HG03280 (cell line): ENCODE data around the gene STAT4.
"Not testable (repeated sequence)": the region's sequence is repeated elsewhere in the genome, so short reads cannot be mapped to it uniquely, and the experiment has no call there.

Experiments
- ATAC-seq: cut with Tn5 transposase; IDR thresholded peaks from one replicate; pipeline ENCODE4 v1.9.1; 2021; ENCODE audit warnings: mild to moderate bottlenecking, moderate library complexity; ENCODE audit not compliant: unreplicated experiment

Gene STAT4

DNA sequence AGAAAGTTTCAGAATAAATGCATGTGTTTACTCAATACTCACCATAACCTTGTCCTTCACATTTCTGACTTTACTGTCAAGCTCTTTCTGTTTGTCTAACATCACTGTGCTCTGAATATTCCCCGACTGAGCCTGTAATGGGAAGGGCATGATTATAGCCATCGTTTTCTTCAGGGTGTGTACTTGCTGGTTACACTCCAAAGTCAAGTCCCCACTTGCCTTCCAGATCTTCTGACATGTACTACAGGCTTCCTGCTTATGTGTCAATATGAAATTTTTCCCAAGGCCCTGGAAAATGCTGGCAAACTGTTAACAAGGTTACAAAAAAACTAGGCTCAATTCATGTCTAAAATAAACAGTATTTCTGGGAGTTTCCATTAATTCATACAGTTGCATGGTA lies 149.8 kb downstream of the STAT4 start:
- ATAC-seq = no peak

DNA sequence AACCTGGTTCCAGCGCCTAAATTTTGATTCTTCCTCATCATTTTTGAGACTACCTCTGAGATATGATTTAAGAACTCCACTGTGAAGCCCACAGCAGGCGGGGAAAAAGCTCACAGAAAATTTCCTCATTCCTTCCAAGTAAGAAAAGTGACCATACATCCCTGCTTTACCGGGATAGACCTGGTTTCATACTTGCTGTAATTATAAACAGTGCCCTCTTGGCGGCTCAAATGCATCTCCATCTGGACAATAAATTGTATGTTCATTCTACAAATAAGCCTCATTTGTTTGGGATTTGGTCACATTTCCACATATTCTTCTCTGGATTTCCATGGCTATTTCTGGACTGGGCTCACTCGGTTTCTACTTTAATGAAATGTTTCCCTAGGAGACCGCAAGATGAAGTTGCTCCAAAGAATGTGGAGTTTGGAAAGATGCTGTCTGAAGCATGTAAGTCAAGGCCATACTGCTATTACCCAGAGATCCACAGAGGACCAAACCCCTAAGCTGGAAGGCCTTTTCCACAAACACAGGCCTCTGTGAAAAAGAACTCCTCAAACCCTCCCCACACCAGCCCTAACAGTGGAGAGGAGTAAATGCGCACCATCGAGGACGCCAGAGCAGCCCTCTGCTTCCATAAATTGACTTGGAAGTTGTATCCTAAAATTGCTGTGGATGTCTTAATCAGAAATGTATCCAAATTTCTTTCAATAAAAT lies 150.7 kb downstream of the STAT4 start:
- ATAC-seq = no peak

DNA sequence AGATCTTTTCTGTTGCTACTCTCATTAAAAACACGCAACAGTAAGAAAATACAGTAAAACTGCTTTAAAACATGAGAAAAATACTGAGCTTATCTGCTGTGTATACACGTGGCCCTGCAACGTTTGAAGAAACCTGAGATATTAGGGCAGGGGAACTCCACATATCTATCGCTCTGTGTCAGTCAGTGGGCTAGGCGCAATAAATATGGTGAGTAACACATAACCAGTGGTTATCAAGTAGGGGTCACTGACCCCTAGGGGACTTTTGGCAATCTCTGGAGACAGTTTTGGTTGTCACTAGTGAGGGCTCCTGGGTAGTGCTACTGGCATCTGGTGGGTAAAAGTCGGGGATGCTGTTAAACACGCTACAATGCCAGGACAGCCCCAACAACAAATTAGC lies 151.7 kb downstream of the STAT4 start:
- ATAC-seq = no peak

DNA sequence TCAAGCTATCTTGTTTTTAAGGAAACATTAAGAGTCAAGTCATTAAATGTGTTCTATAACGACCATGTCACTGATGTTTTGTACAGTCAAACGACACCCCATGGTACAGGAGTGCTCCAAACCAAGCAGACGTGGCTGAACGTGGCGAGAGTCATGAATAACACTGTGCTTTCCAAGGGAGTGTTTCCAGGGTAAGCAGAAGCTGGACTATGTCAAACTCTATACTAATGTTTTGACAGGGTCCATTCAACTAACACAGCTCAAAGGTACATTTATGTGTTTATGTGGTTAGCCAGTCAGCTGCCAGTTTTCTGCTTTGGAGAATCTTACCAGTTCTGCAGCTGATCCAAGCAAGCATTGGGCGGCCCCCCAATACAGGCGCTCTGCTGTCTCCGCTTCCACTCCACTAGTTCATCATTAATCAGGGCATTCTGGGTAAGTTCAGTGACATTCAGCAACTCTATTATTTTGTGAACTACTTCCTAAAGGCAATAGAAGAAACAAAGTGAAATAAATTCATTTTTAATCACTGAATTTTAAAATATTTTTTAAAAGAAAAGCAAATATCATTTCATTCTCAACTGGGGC lies 153.2 kb downstream of the STAT4 start:
- ATAC-seq = no peak

- no peak for ATAC-seq
Measured at GRCh38 chr2:190996947-190997346, 153.8 kb downstream of the STAT4 start.

DNA sequence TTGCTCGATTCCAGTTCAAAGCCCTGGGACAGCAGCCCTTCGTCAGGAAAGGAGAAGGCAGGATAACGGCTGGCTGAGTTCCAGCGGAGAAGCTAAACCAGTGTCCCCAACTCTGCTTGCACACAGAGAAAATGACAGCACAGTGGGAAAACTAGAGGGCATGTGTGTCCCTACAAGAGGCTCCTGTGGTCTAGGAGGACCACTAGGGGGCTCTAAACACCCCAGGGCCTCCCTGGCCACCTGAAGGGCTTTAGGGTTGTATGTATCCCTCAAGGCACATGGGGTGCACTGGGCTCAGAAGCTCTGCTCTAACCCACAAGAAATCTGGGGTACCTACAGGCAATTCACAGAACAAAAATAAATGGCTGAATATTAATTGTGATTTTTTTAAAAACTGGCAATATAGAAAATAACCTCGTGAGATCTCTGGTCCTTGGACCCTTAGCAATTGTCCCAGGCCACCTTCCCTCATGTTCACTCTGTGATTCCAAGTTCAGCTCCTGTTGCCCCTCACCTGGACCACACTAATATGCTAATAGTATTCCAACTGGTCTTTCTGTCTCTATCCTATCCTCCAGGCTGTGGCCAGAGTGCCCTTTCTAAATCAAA lies 154.4 kb downstream of the STAT4 start:
- ATAC-seq = no peak

- not testable (repeated sequence) for ATAC-seq
Measured at GRCh38 chr2:190995315-190995714, 155.5 kb downstream of the STAT4 start.

DNA sequence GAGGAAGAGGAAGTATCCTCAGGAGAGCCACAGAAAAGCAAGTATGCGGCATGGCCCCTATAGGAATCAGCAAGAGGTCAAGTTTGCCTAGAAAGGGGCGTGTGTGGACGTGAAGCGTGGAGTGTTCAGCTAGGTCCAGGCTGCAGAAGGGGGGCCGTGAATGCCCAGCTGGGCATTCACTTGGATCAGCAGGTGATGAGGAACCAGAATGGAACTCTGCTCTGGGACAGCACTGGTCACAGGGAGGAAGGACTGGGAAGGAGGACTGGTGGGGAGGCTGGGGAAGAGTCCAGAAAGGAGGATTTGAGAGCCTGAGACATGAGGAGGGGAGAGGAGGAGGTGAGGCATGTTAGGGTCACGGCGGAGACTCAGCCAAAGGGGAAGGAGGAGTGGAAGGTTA lies 156.6 kb downstream of the STAT4 start:
- ATAC-seq = no peak

GRCh38 chr2:190993292-190993643 lies 157.5 kb downstream of the STAT4 start:
- no peak for ATAC-seq

DNA sequence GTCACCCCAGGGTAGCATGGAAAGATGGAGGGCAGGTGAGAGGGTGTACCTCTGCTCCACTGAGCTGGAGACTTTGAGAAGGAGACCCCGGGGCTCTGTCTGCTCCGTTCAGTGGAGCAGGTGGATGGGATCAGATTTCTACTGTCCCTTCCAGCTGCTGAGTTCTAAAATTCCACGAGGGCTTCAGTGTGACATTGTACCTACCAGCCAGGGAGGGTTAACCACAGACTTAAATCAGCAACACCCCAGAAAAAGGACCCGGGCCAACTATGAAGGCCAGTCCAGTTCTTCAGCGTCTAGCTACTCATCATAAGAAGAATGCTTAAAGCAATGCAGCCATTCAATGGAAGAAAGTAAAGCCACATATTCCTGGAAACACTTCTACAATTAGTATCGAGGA lies 160.7 kb downstream of the STAT4 start:
- no peak for ATAC-seq

DNA sequence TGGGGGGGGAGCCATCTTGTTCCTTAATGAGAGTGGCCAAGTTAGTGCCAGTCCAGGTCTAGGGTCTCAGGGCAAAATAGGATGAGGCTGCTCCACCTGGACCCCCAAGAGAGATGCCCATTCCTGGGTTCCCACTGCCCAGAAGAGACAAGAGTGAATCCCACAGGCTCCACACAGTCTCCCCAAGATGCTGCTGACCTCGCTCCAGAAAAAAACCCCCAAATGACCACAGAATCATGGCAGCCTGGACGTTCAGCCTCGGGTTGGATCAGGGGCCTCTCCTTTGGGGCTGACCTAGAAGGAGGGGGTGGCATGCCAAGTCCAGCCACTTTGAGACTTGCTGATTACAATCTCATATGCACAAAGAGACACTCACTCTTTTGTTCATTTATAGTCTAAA lies 161.9 kb downstream of the STAT4 start:
- no peak for ATAC-seq

DNA sequence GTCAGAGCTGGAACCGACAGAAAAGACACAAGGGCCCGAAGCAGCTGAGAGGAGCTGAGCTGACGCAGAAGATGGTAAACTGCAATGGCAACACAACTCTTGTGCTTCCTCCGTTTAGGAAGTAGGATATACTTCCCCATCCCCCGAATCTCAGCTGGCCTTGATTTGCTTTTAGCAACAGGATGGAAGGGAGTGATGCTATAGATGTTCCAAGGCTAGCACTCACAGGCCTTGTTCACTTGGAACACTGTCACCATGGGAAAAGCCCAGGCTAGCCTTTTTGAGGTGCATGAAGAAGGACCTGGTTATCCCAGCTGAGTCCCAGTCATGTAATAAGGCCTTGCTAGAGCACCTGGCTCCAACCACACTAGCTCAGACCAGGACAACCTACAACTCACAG lies 162.9 kb downstream of the STAT4 start:
- no peak for ATAC-seq

DNA sequence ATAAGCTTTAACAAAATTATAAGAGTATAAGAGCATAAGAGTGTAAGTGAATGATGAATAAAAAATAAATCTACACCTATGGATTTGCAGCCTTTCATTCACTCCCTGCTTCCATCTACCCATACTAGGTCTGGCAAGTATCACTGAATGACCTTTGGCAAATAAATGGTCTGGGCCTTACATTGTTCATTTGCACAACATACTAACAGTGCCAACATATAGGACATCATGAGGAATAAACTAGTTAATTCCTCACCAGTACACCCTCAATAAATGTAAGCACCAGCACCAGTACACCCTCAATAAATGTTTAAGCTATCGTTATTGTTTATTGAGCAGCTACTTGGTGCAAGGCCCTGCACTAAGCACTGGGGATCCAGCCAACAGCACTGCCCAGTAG lies 163.7 kb downstream of the STAT4 start:
- ATAC-seq = no peak

DNA sequence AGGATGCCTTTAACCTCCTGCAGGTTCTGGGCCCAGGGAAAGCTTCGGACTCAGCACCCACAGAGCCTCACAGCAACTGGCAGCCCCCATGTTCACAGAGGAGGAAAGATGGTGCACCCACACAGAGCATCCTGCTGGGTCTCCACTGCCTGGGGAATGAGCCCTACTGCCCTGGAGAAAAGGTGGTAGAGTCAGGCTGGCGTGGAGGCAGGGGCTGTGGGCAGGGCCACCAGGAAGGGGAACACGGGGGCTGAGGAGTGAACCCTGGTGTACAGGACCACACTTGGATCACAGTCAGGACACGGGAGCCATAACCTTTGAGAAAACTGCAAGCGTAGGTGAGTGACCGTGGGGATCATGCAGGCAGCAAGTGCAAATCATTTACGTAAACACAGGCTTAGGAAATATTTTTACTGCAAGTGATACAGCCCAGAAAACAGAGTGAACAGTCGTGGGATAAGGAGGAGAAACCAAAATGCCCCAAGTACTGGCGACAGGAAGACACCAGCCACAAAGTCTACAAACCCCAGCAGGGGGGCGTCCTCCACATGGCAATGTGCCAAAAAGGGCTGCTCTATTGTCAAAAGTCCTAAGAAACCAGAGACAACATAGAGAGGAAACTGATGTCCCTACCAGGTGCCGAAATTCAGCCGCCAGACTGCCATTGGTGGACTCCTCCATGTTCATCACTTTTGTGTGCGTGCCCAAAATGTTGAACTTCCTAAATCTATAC lies 164.4 kb downstream of the STAT4 start:
- ATAC-seq = no peak

- ATAC-seq = no peak
Measured at GRCh38 chr2:190984595-190984994, 166.2 kb downstream of the STAT4 start.

DNA sequence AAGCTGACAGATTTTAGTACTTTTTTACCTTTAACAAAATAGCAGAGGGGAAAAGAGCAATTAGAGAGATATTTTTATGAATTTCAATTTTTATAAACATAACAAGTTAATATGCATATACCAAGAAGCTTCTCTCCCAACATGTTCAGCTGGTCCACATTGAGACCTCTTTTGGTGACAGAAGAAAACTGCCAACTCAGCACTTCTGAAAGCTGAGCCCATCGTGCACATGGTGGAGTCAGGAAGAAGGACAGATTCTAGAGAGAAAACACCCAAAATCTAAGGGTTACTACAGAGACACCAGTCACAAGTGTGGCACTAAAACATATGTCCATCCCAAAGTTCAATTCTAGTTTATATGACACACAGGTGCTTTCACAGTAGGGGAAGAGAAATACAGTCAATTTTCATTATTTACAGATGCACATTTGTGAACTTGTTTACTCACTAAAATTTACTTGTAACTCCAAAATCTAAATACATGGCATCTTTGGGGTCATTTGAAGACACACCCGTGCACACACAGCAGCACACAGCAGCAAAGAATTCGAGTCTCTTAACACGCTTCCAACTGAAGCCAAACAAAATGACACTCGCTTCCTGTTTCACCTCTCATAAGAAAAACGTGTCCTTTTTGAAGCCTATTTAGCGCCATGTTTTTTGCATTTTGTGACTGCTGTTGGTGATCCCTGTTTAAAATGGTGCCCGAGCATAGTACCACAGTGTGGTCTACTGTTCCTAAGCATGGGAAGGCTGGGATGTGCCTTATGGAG lies 168.3 kb downstream of the STAT4 start:
- ATAC-seq = no peak

DNA sequence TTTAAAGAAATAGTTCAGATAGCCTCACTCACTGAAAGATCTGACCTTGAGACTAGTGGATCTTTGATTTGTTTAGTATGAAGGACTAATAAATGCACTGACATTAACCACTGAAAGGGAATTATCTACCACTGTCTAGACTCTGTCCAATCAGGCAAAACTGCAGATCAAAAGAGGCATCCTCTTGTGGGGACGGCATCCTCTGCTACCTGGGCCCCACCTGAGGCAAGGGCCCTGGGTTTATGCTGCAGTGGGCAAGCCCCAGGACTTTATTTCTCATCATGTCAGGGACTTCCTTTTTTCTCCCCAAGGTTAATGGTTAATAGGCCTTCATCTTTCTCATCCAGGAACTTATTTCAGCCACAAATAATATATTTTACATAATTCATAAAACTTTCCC lies 169.1 kb downstream of the STAT4 start:
- ATAC-seq = no peak

- no peak for ATAC-seq
Measured at GRCh38 chr2:190981333-190981732, 169.5 kb downstream of the STAT4 start.

DNA sequence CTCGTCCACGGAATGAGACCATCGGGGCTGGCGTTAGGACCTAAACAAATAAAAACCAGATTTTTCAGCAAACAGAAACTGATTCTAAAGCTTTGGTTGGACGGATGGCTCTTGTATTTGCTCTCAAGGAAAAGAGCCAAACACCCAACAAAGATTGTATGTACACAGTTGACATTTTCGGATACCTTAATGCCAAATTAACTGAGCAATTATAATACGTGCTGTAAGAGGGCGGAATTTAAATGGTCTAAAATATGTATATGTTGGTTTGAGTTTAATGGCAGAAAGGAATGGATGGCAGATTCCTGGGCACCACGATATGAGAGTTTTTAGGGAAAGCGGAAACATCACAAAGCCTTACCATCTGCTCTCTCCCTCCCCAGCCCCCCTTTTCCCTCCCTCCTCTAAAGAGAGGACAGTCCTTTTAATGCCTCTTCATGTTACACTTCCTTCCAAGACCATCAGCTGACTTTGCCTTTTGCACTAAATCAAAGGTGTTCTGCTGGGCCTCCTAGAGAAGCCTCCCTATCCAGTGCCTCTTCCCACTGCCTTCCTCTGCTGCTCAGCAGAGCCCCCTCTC lies 170.1 kb downstream of the STAT4 start:
- ATAC-seq = no peak

DNA sequence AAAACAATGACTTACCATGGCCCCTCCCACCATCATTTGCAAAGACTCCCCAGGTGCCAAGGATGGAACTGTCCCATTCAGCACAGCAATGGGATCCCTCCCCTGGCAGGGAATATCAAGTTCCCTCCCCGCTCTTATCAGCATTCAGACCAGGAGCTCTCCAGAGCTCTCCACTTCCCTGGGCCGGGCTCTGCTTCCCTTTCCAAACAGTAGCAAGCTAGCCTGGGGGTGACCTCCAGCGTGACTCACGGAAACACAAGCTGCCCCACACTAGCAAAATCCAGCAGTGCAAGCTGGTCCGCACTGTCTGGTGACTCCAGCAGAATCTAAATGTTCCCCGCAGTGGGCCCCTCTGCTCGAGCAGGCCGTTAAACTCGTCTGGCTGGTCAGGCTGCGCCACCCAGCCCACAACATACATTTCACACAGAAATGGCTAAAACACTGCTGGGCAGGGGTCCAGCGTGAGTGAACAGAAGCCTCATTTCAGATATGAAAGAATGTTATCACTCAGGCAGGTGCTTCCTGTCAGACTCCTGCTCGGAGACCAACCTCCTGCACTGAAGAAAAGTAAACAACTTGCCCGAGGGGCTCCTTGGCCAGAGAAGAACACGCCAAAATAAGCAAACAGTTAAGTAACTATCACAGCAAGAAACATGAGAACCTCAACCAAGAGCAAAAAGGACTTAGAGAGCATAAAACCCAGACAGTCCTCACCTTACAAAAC lies 170.7 kb downstream of the STAT4 start:
- no peak for ATAC-seq
